HG02588 (cell line): ENCODE results near the gene SLC66A2.
"Not testable (repeated sequence)": the region's sequence is repeated elsewhere in the genome, so short reads cannot be mapped to it uniquely, and the experiment has no call there.

Source experiments
- ATAC-seq: cut with Tn5 transposase; IDR thresholded peaks from one replicate; pipeline ENCODE4 v1.9.1; 2021; ENCODE audit warnings: mild to moderate bottlenecking, moderate library complexity; ENCODE audit not compliant: unreplicated experiment

SLC66A2 gene

DNA sequence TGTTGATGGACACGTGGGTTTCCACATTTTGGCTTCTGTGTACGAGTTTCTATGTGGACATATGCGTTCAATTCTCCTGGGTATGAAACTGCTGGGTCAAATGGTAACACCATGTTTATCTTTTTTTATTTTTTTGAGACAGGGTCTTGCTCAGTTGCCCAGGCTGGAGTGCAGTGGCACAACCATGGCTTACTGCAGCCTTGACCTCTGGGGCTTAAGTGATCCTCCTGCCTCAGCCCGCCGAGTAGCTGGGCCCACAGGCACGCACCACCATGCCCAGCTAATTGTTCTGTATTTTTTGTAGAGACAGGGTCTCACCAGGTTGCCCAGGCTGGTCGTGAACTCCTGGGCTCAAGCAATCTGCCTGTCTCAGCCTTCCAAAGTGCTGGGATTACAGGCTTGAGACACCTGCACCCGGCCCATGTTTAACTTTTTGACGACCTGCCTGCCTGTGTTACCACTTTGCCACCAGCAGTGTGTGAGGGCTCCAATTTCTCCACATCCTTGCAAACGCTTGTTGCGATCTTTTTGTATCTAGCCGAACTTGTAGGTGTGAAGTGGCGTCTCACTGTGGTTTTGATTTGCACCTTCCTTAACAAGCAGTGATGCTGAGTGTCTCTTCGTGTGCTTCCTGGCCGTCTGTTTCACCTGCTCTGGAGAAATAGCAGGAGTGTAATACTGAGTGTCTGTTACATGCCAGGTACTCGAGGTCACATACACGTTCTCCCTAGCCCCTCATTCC, 19.9 kb upstream of the SLC66A2 start:
- no peak for ATAC-seq

DNA sequence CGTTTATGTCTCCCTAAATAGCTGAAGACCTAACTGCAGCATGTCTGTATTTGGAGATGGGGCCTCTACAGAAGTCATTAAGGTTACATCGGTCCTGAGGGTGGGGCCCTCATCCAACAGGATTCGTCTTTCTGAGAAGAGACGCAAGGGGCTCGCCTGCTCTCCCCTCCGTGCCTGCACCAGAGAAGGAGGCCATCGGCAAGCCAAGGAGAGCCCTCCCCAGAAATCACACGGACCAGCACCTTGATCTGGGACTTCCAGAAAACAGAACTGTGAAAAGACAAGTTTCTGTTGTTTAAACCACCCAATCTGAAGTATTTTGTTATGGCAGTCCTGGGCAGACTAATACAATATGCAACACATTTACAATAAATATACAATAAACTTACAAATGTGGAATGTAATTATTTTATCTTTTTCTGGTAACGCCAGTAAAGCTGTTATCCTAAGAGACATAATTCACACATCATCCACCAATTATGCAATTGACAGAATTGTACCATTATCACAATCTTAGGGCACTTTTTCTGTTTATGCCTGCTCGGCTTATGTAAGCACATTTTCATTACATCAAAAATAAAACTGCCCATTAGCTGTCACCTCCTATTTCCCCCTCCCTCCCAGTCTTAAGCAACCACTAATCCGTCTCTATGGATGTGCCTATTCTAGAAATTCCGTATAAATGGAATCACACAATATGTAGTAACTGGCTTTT, 19.1 kb upstream of the SLC66A2 start:
- no peak for ATAC-seq

DNA sequence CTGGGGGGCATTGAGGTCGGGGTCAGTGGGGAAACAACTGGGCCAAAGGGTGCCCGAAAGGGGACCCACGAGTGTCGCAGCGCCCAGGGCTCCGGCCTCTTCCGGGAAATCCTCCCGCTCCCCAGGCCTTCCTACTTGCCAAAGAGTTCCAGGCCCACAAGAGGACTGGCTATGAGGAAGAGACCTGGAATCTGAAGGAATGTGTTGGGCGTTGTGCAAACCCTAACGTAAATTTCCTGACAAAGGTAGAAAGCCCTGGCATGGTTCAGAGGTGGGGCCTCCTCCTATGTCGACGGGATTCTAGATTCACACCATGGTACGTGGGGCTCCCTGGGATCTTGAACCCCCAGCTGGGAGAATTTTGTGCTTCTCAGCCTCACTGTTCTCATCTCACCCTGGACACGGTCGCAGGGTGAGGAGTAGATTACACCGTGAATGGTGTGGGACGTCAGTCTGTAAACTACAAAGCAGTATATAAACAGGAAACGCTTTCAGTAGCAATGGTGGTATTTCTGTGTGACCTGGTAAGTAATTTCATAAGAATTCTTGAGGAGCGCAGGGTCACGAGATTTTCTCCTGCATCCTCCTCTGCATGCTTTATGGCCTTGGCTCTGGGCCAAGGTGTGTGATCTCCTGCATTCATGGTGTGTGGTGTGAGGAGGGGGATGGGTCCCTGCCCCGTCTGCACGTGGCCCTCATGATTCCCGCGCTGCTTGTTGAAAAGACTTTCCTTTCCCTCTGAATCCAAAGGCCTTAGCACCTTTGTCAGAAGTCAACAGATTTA, 13.9 kb upstream of the SLC66A2 start:
- no peak for ATAC-seq

DNA sequence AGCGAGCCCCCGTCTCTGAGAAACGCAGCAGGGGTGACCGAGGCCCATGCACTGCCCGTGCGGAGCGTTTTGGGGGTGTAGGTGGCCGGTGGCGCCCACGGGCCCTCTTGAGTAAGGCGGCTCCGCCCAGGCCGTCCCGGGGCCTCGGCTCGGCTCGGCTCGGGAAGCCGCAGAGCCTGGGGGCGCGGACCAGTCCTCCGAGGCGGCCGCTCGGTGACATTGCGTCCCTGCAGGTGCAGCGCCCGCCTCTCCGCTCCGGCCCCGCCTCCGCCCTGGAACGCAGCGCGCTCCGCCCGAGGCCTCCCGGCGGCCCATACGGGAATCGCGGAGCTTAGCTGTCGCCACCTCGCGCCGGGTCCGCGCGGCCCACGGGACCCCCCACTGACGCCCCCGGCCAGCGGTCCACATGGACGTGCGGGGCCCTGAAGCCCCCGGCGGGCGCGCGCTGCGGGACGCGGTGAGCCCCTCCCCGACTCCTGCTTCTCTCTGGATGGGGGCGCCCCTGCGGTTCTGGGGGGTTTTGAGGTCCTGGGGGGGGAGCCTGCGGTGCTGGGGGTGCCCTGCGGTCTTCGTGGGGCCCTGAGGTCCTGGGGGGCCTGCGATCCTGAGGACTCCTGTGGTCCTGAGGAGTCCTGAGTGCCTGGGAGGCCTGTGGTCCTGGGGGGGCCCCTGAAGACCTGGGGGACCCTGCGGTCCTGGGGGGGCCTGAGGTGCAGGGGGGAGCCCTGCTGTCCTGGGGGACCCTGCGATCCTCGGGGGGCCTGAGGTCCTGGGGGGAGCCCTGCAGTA, 13.1 kb upstream of the SLC66A2 start, which contains the start of gene HSBP1L1:
HSBP1L1 (plus strand) TSS at position 314 of the 789 bp plus-strand sequence; CDS start at position 407, 93 bp downstream.
- ATAC-seq, result peak; percentile 60

DNA sequence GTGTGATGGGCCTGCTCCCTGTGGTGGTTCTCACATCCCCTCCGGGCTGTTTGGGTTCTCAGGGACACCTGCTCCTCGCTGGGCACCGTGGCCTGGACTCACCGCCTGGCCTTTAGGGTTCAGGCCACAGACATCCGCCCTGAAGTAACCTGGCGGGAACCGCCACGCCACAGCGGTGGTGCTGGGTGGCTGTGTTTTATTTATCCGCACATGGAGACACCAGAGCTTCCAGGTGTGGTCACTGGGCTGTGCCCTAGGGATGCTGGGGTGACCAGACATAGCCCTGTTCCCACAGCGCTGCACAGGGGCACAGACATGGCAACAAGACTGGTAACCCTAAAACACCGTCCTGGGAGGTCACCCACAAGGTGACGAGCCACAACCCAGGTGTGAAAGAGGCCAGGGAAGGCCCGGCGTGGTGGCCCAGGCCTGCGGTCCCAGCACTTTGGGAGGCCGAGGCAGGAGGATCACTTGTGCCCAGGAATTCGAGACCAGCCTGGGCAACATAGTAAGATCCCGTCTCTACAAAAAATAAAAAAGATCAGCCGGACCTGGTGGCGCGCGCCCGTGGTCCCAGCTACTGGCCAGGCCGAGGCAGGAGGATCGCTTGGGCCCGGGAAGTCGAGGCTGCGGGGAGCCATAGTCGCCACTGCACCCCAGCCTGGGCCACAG, 12.3 kb upstream of the SLC66A2 start:
- ATAC-seq, result no peak

DNA sequence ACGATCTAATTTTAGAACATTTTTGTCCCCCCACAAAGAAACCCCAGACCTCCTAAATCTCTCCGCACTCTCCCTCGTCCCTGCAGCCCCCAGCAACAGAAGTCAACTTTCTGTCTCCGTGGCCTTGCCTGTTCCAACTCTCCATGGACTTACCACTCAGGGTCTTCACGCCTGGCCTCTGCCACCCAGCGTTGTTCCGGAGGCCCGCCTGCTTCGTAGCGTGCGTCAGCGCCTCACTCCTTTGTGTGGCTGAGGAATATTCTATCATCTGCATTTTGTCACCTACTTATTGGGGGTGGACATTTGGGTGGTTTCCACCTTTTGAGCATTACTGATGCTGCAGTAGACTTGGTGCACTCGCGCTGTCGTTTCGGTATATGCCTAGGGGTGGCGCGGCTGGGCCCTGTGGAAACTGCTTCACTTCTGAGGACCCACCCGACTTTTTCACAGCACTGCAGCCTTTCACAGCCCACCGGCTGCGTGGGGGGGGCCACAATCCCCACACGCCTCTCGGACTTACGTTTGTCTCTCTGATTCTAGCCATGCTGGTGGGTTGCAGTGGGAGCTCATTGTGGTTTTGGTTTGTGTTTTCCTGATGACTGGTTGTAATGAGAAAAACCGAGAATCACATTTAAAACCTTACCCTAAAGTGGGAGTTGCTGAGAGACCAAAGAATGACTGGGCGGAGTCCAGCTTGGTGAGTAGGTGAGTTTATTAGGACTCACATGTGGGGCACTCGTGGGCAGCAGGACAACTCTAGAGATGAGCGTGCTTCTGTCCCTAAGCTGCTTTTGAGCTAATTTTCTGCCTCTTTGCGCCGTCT, 11.6 kb upstream of the SLC66A2 start:
- peak; percentile 51 for ATAC-seq

DNA sequence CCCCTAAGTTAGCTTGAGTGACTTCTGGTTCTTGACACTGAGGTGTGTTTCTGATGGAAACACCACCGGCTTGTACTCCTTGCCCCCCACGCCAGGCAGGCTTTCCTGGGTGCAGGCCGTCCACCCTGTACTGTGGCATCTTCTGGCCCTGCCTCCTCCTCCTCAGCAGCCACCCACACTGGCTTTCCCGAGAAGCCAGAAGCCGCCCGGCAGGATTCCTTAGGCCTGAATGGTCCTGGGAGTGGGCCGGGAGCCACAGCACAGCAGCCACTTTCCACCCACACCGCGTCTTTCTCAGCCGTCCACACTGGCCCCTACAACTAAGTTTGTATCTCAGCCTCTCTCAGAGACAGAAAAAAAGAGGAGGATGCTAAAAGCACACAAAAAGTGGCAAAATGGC, 10.9 kb upstream of the SLC66A2 start:
- ATAC-seq, result no peak

DNA sequence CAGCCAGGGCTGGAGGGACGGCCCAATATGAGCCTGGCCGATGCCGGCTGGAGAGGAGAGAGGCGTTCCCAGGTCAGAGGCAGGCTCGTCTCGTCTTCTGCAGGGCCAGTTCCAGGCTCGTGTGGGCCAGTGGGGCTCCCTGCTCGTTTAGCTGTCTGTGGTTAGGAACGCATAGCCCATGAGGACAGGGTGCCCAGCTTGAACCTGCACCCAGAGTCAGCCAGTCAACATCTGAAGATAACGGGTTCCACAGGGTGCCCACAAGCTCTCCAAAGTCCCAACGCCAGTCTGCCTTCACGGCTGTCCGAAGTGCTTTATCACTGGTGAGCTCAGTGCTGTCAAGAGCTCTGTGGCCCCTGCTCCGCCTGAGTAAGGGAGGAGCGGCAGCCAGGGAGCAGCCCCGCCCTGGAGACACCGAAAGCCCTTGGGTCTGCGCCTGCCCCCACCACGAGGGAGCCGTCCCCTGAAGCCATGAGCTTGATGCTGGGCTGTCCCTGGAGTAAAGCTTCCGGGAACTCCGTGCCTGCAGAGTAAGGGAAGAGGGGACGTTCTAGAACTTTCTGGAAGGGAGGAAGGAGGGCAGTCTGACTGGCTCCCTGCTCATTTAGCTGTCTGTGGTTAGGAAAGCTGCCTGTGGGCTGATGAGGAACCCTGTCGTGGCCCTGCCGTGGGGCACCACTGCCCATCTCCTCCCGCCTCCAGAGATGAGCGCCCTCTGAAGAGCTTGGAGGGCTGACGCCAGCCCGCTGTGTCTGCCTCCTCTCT, 10.3 kb upstream of the SLC66A2 start:
- ATAC-seq, result no peak

DNA sequence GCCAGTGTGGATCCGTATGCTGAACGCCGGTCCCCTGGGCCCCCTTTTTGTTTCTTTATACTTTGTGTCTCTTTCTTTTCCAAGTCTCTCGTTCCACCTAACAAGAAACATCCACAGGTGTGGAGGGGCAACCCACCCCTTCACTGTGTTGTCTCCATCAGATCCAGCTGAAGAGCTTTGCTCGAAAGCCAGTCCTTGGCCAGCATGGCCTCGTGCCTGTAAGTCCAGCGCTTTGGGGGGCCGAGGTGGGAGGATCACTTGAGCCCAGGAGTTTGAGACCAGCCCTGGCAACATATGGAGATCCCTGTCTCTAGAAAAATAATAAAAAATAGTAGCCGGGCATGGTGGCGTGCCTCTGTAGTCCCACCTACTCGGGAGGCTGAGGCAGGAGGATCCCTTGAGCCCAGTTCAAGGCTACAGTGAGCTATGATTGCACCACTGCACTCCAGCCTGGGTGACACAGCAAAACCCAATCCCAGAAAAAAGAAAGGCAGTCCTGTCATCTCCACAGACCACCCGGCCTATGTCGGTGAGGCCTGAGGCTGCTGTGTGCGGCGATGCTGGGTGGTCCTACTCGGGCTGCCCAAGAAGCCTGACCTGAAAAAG, 9.6 kb upstream of the SLC66A2 start:
- no peak for ATAC-seq

DNA sequence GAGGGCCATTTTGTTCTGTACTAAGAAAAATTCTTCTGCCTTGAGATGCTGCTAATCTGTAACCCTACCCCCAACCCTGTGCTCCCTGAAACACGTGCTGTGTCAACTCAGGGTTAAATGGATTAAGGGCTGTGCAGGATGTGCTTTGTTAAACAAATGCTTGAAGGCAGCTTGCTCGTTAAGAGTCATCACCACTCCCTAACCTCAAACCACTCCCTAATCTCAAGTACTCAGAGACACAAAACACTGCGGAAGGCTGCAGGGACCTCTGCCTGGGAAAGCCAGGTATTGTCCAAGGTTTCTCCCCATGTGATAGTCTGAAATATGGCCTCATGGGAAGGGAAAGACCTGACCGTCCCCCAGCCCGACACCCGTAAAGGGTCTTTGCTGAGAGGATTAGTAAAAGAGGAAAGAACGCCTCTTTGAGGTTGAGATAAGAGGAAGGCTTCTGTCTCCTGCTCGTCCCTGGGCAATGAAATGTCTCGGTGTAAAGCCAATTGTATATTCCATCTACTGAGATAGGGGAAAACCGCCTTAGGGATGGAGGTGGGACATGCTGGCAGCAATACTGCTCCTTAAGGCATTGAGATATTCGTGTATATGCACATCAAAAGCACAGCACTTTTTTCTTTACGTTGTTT, 8.8 kb upstream of the SLC66A2 start:
- ATAC-seq, result not testable (repeated sequence)

DNA sequence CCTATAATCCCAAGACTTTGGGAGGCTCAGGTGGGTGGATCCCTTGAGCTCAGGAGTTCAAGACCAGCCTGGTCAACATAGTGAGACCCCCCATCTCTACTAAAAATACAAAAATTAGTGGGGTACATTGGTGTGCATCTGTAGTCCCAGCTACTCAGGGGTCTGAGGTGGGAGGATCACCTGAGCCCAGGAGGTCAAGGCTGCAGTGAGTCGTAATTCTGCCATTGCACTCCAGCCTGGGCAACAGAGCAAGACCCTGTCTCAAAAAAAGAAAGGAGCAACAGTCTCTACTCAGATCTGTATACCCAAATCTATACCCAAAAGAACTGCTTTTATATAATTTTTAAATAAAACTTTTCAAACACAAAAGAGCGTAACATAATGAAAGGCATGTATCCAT, 7.5 kb upstream of the SLC66A2 start:
- ATAC-seq, result no peak

DNA sequence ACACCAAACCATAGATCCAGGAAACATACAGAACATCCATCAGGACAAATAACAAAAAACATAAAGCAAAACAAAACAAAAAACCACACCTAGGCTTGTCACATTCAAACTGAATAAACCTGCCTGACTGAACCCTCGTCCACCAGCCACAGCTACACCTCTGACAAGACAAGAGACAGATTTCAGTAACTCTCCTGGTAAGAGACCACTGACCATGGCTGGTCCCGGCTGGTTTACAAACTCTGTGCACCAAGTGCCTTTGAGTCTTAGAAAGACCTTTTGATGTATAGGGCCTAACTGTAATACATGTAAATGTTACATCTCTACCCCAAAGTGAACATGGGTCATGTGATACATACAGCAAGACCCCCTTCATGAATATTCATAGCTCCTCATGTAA, 4.8 kb upstream of the SLC66A2 start:
- ATAC-seq, result no peak

DNA sequence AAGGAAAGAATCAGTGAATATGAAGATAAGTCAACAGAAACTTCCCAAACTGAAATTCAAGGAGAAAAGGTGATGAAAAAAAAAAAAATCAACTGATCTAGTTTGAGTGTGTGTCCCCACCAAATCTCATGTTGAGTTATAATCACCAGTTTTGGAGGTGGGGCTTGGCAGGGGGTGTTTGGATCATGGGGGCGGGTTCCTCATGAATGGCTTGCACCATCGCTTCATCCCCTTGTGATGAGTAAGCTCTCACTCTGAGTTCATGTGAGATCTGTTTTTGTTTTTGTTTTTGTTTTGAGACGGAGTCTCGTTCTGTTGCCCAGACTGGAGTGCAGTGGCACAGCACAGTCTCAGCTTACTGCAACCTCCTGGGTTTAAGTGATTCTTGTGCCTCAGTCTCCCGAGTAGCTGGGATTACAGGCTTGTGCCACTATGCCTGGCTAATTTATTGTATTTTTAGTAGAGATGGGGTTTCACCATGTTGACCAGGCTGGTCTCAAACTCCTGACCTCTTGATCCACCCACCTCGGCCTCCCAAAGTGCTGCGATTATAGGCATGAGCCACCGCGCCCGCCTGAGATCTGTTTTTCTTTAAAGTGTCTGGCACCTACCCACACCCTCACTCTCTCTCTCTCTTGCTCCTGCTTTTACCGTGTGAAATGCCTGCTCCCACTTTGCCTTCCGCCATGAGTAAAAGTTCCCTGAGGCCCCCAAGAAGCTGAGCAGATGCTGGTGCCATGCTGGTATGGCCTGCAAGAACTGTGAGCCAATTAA, 4.0 kb upstream of the SLC66A2 start:
- ATAC-seq, result no peak

DNA sequence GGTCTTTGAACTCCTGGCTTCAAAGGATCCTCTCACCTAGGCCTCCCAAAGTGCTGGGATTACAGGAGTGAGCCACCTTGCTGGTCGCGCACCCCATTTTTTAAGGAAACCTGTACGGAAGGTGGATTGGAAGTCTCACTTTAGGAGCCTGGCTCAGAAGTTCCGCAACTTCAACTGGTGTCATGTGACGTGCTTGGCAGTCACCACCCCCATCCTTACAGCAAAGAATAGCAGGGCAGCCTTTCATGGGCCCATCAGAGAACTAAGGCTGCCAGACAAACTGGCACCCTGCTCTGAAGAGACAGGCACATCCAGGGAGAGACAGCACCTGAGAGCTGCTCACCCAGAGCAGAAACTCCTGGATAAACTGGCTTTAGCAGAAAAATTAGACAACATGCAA, 3.3 kb upstream of the SLC66A2 start:
- no peak for ATAC-seq

DNA sequence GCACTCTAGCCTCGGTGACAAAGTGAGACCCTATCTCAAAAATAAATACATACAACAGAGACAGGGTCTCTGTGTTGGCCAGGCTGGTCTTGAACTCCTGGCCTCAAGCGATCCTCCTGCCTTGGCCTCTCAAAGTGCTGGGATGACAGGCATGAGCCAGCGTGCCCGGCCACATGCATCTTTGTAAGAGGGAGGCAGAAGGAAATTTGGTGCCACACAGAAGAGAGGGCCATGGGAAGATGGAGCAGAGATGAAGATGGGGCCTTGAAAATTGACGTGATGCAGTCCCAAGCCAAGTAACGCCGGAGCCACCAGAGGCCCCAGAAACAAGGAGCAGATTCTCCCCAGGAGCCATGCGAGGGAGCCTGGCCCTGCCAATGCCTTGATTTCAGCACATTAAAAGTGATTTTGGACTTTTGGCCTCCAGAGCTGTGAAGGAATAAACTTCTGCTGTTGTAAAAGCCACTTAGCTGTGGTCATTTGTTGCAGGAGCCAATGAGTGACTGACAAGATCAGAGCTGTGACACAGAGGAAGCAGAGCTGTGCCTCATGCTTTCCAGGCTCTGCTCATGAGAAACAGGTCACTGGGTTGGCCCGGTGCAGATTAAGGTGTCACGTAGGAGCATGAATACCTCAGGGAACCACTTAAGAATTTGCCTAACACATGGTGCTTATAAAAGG, 2.7 kb upstream of the SLC66A2 start:
- ATAC-seq, result no peak

DNA sequence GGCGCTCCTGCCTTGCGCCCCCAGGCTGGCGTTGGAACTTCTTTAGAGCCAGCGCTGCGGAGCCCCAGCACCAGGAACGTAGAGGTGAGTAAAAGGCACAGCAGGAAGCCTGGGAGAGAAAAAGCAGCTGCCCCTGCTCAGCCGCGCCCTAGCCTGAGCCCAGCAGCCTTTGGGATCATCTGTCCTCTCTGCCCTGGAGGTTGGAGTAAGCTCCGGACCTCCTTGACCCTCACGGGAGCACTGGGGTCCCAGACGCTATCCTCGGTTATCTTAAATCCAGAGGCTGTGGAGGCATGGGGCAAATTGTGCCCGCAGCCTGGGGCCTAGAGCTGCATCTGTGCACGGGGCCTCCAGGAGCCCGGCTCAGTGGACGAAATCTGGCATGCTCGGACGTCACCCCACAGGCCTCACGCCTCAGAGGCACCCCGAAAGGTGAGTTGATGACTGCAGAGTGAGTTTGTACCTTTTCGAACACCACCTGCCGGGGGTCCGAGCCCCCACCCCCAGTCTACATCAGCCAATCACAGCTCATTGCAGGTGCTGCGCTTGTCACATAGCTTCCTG, 1.6 kb upstream of the SLC66A2 start:
- no peak for ATAC-seq
